ENCODE measurements around the gene RCBTB2. TPM values are rescaled to one million over a fixed set of nuclear protein-coding genes. Genes with fewer than 3 reads are reported as not detected.
A peak's percentile ranks its signal among the peaks of the same experiment; 100 is the strongest.

The RCBTB2 gene
- total and polyA plus RNA-seq, 9 of the 15 experiments (the other 6 are each of a cell fraction or from before 2014, with no cell fraction given) = 0.91 to 3.3 (median 1.5) TPM

DNA sequence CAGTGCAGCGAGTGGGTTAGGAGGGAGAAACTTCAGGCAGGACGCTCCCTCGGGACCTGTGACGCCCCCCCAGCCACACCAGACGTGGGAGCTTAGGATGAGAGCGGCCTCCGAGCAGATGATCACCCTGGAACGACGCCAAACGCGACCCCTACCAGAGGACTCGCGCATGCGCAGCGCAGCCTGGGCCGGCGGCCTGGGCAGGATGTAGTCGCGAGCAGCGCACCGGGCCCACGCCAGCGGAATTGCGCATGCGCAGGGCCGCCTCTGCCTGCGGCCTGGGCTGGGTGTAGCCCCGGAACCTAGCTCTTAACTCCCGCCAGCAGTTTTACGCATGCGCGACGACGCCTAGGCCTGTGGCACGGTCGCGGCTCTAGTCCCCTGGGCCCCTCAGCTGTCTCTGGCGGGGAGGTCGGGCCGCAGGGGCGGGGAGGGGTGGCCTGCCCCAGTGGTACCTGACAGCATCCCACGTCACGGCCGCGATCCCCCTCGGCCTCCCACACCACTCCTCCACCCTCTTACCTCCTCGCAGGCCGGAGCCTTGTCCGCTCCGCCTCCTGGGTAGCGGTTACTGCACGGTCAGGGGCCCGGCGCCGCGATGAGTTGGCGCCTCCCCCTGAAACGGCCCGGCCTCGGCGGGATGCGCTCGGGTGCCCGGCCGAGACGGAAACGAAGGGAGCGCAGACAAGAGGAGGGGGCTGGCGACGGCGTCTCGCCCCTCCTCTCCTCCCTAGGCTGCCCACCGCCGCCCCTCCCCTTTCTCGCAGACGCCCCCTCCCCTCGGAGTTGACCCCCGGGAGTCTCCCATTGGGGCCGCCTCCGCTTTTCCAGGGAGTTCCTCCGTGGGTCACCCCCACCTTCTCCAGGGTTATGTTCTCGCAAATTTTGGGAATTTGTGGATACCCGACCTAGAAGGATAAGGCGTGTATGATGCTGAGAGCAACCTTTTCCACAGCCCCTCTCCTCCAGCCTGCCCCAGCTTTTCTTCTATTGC, at the start of gene RCBTB2 (continued):
- TF ChIP-seq, protein P1, sequence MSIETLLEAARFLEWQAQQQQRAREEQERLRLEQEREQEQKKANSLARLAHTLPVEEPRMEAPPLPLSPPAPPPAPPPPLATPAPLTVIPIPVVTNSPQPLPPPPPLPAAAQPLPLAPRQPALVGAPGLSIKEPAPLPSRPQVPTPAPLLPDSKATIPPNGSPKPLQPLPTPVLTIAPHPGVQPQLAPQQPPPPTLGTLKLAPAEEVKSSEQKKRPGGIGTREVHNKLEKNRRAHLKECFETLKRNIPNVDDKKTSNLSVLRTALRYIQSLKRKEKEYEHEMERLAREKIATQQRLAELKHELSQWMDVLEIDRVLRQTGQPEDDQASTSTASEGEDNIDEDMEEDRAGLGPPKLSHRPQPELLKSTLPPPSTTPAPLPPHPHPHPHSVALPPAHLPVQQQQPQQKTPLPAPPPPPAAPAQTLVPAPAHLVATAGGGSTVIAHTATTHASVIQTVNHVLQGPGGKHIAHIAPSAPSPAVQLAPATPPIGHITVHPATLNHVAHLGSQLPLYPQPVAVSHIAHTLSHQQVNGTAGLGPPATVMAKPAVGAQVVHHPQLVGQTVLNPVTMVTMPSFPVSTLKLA (conservative IDR thresholded peaks at IDR 0.05) = 0 out of 4 replicates have a peak, but pooled peaks of 1 of the 2 experiments have one; percentile 37
- TF ChIP-seq TAF9B (IDR thresholded peaks at IDR 0.05; ENCODE audit: partially characterized antibody) (peak; percentile 28), NFIC (IDR thresholded peaks at IDR 0.05) (peak; percentile 90), NCOA4 (IDR thresholded peaks at IDR 0.05; ENCODE audit: partially characterized antibody) (no peak), IRF2 (CRISPR knock-in tag; IDR thresholded peaks at IDR 0.05) (no peak), CBX2 (IDR thresholded peaks at IDR 0.05; ENCODE audit: insufficient read depth, low read length, poor library complexity, severe bottlenecking) (no peak), FOXP1 (CRISPR knock-in tag; IDR thresholded peaks at IDR 0.05) (0 out of 2 replicates have a peak, but pooled peaks have one; percentile 31), MAZ (CRISPR knock-in tag; conservative IDR thresholded peaks at IDR 0.05 in 1 of 2, IDR thresholded peaks at IDR 0.05 in 1 of 2) (peak in 1 of 2 experiments; percentile 50; a peak in 2 of 4 replicates), ZBTB7A (IDR thresholded peaks at IDR 0.05; ENCODE audit: borderline replicate concordance, control insufficient read depth, low read depth, low read length) (peak; percentile 66; the same call in 1 of the 2 replicates), ESRRB (CRISPR knock-in tag; IDR thresholded peaks at IDR 0.05; ENCODE audit: borderline replicate concordance) (no peak), SMAD4 (CRISPR knock-in tag; conservative IDR thresholded peaks at IDR 0.05) (0 out of 2 replicates have a peak, but pooled peaks have one; percentile 22), DIDO1 (tag; IDR thresholded peaks at IDR 0.05; ENCODE audit: low read depth) (no peak), PHF8 (IDR thresholded peaks at IDR 0.05; ENCODE audit: borderline replicate concordance, low read length) (peak; percentile 61; the same call in 1 of the 2 replicates), ZNF77 (CRISPR knock-in tag; IDR thresholded peaks at IDR 0.05) (no peak), ZNF644 (tag; IDR thresholded peaks at IDR 0.05; ENCODE audit: low read depth) (no peak), ZFX (CRISPR knock-in tag; IDR thresholded peaks at IDR 0.05) (peak; percentile 92), ZNF184 (CRISPR knock-in tag; IDR thresholded peaks at IDR 0.05) (no peak), POLR2B (IDR thresholded peaks at IDR 0.05; ENCODE audit: low read depth, partially characterized antibody) (peak; percentile 81)
- TF ChIP-seq, protein P2, sequence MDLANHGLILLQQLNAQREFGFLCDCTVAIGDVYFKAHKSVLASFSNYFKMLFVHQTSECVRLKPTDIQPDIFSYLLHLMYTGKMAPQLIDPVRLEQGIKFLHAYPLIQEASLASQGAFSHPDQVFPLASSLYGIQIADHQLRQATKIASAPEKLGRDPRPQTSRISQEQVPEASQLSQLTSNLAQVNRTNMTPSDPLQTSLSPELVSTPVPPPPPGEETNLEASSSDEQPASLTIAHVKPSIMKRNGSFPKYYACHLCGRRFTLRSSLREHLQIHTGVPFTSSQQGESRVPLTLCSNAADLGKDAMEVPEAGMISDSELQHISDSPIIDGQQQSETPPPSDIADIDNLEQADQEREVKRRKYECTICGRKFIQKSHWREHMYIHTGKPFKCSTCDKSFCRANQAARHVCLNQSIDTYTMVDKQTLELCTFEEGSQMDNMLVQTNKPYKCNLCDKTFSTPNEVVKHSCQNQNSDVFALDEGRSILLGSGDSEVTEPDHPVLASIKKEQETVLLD (IDR thresholded peaks at IDR 0.05) = peak; percentile 97
- TF ChIP-seq, protein P3, sequence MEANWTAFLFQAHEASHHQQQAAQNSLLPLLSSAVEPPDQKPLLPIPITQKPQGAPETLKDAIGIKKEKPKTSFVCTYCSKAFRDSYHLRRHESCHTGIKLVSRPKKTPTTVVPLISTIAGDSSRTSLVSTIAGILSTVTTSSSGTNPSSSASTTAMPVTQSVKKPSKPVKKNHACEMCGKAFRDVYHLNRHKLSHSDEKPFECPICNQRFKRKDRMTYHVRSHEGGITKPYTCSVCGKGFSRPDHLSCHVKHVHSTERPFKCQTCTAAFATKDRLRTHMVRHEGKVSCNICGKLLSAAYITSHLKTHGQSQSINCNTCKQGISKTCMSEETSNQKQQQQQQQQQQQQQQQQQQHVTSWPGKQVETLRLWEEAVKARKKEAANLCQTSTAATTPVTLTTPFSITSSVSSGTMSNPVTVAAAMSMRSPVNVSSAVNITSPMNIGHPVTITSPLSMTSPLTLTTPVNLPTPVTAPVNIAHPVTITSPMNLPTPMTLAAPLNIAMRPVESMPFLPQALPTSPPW (CRISPR knock-in tag; IDR thresholded peaks at IDR 0.05) = peak; percentile 54
- TF ChIP-seq, protein P4, sequence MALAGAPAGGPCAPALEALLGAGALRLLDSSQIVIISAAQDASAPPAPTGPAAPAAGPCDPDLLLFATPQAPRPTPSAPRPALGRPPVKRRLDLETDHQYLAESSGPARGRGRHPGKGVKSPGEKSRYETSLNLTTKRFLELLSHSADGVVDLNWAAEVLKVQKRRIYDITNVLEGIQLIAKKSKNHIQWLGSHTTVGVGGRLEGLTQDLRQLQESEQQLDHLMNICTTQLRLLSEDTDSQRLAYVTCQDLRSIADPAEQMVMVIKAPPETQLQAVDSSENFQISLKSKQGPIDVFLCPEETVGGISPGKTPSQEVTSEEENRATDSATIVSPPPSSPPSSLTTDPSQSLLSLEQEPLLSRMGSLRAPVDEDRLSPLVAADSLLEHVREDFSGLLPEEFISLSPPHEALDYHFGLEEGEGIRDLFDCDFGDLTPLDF (CRISPR knock-in tag; IDR thresholded peaks at IDR 0.05) = no peak
